Measurements from ENCODE around the gene NFE2L2. TPM values are rescaled to one million over a fixed set of nuclear protein-coding genes. Genes with fewer than 3 reads are reported as not detected.

NFE2L2 gene
- total RNA-seq, 1 experiment from 2014 or later, result 80.0 TPM

Small RNA genes lying within 50 kb of the gene (microRNA-seq; reads per million reads assigned to microRNA genes)
- gene MIR3128, result not detected
- not detected for gene MIR6512

Other genes starting within 250 kb of the NFE2L2 start
- 454 and 462 TPM in 2 replicates for gene HNRNPA3, start 51.9 kb downstream of the NFE2L2 start, total RNA-seq (2021)
- gene AGPS, start 128.0 kb upstream of the NFE2L2 start, total RNA-seq (2021), result 46.7 and 51.1 TPM in 2 replicates

Data from A673 (cell line).